OCI-LY3 (cell line): ENCODE data around the gene WDFY4.

Experiments used
- EZH2phosphoT487 ChIP-seq: fragments of 200-600 bp; shearing (Covaris generic); IDR thresholded peaks from 2 replicates; pipeline ENCODE4 v1.6.1; 2018; ENCODE audit warnings: antibody characterized with exemption, mixed run types, low read depth
- TF ChIP-seq, protein P1 (sequence below): fragments of 200-600, 300-600 bp; sonication (generic); IDR thresholded peaks from 2 replicates; pipeline ENCODE4 v1.5.1; 2014; ENCODE audit warnings: antibody characterized with exemption, low read length, low read depth

GRCh38 chr10:48759113-48759901 lies 74.6 kb downstream of the WDFY4 start:
- TF ChIP-seq, protein P1, sequence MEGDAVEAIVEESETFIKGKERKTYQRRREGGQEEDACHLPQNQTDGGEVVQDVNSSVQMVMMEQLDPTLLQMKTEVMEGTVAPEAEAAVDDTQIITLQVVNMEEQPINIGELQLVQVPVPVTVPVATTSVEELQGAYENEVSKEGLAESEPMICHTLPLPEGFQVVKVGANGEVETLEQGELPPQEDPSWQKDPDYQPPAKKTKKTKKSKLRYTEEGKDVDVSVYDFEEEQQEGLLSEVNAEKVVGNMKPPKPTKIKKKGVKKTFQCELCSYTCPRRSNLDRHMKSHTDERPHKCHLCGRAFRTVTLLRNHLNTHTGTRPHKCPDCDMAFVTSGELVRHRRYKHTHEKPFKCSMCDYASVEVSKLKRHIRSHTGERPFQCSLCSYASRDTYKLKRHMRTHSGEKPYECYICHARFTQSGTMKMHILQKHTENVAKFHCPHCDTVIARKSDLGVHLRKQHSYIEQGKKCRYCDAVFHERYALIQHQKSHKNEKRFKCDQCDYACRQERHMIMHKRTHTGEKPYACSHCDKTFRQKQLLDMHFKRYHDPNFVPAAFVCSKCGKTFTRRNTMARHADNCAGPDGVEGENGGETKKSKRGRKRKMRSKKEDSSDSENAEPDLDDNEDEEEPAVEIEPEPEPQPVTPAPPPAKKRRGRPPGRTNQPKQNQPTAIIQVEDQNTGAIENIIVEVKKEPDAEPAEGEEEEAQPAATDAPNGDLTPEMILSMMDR = no peak
- TF ChIP-seq EZH2phosphoT487 = no peak
